Right atrium auricular region (tissue), 2 donors: ENCODE measurements around the gene PRKD1. TPM values are rescaled to one million over a fixed set of nuclear protein-coding genes. Genes with fewer than 3 reads are reported as not detected.

Experiments
- DNase-seq: peaks from one replicate; pipeline ENCODE4 v3.0.0-alpha.2; 2019; ENCODE audit warnings: low spot score
- H3K27ac ChIP-seq, 2 donors: fragments of 200-600 bp; sonication (generic); 1 replicate in 1 of 2; 2 replicates in 1 of 2; pipeline ENCODE4 v1.5.1; 2016 to 2019
- H3K27me3 ChIP-seq, 2 donors: fragments of 200-600 bp; sonication (generic); one replicate each; pipeline versions ENCODE4 v1.5.1 to v1.6.0; 2017 to 2019
- H3K36me3 ChIP-seq: fragments of 200-600 bp; sonication (generic); one replicate; pipeline ENCODE4 v1.5.1; 2016
- H3K4me1 ChIP-seq, 2 donors: fragments of 200-600 bp; sonication (generic); one replicate each; pipeline versions ENCODE4 v1.5.1 to v1.6.0; 2017 to 2019
- H3K4me3 ChIP-seq, 2 donors: fragments of 200-600 bp; sonication (generic); 1 replicate in 1 of 2; 2 replicates in 1 of 2; pipeline ENCODE4 v1.5.1; 2017 to 2019; ENCODE audit warnings: mild to moderate bottlenecking in 1 of 2, moderate library complexity in 1 of 2
- H3K9me3 ChIP-seq, 2 donors: fragments of 200-600 bp; sonication (generic); one replicate each; pipeline ENCODE4 v1.5.1; 2019
- total RNA-seq, 2 donors: library from RNA; depleted of rRNA; stranded (reverse); fragments of >200 nt; gene quantifications; one replicate each; pipeline ENCODE4 v1.1.0, GENCODE V29; 2016
- TF ChIP-seq, protein P1 (sequence below), 2 donors: fragments of 200-600 bp; sonication (generic); IDR thresholded peaks; one replicate each; pipeline ENCODE4 v1.5.1; 2019; ENCODE audit warnings: antibody characterized with exemption in 2 of 2

PRKD1 gene
- total RNA-seq, 2 donors from 2014 or later: 4.3 to 7.5 TPM

DNA sequence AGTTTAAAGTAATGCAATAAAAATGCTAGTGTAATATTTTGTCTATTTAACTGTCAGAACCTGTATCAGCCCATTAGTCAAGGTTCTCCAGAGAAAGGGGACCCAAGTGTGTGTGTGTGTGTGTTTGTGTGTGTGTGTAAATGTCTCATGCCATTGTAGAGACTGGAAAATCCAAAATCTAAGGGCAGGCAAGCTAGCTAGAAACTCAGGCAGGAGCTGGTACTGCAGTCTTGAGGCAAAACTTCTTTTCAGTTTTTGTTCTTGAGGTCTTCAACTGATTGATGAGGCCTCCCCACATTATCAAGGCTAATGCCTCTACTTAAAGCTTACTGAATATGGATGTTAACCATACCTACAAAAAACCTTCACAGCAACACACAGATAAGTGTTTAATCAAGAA lies 126.7 kb downstream of the PRKD1 start:
- Histone ChIP-seq H3K27me3 (no peaks in the 10 kb centered on the region), H3K9me3 (no peaks in the 10 kb centered on the region), H3K27ac (no peak overlapping the region), H3K4me3 (no peak overlapping the region), H3K4me1 (peaks cover 0 to 2% of the 10 kb centered on the region in 2 donors), H3K36me3 (no peaks in the 10 kb centered on the region)
- TF ChIP-seq, protein P1, sequence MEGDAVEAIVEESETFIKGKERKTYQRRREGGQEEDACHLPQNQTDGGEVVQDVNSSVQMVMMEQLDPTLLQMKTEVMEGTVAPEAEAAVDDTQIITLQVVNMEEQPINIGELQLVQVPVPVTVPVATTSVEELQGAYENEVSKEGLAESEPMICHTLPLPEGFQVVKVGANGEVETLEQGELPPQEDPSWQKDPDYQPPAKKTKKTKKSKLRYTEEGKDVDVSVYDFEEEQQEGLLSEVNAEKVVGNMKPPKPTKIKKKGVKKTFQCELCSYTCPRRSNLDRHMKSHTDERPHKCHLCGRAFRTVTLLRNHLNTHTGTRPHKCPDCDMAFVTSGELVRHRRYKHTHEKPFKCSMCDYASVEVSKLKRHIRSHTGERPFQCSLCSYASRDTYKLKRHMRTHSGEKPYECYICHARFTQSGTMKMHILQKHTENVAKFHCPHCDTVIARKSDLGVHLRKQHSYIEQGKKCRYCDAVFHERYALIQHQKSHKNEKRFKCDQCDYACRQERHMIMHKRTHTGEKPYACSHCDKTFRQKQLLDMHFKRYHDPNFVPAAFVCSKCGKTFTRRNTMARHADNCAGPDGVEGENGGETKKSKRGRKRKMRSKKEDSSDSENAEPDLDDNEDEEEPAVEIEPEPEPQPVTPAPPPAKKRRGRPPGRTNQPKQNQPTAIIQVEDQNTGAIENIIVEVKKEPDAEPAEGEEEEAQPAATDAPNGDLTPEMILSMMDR (IDR thresholded peaks at IDR 0.05): no peak
- no peak for DNase-seq

DNA sequence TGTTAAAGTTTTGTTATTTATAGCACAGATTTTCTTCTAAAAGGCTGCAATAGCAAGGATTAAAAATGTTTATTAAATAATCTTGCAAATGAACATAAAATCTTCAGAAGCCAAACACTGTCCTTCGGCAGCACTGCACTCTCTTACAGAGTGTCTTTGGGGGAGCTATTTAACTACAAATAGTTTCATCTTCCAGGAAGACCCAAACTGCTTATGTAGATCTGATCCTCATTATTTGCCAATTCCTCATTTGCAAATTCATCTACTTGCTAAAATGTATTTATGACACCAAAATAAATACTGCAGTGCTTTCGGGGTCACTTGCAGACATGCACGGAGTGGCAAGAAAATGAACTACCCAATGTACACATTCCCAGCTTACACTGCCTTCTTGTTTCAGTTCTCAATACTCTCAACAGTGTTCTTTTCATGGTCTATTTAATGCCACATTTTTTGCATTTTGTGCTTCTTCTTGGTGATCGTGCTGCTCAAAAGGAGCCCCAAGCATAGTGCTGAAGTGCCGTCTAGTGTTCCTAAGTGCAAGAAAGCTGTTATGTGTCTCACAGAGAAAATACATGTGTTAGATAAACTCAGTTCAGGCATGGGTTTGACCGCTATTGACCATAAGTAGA lies 128.1 kb downstream of the PRKD1 start:
- DNase-seq: no peak
- Histone ChIP-seq H3K4me1 (no peaks in the 10 kb centered on the region), H3K36me3 (no peaks in the 10 kb centered on the region), H3K27me3 (no peaks in the 10 kb centered on the region), H3K4me3 (no peak overlapping the region), H3K9me3 (no peaks in the 10 kb centered on the region), H3K27ac (no peak overlapping the region)
- TF ChIP-seq, protein P1 (IDR thresholded peaks at IDR 0.05): no peak

DNA sequence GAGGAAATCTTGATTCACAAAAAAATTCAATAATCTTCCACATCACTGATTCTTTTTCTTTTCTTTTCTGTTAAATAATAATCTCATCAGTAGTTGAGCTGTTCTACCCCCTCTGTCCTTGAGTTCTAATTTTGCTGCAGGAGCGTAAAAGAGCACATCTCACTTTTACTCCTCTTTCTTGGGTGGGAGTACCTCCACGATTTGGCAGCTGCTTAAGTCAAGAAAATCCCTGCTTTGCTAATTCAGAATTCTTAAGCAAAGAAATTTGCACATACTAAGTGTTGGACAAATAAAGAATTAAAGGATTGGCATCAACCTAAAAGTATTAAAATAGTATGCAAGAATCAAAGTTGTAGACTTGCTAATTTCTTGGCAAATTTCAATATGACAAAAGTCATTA lies 128.8 kb downstream of the PRKD1 start:
- Histone ChIP-seq H3K27ac (no peak overlapping the region), H3K4me1 (no peaks in the 10 kb centered on the region), H3K36me3 (no peaks in the 10 kb centered on the region), H3K27me3 (no peaks in the 10 kb centered on the region), H3K9me3 (no peaks in the 10 kb centered on the region), H3K4me3 (no peak overlapping the region)
- no peak for DNase-seq
- TF ChIP-seq, protein P1 (IDR thresholded peaks at IDR 0.05): no peak

DNA sequence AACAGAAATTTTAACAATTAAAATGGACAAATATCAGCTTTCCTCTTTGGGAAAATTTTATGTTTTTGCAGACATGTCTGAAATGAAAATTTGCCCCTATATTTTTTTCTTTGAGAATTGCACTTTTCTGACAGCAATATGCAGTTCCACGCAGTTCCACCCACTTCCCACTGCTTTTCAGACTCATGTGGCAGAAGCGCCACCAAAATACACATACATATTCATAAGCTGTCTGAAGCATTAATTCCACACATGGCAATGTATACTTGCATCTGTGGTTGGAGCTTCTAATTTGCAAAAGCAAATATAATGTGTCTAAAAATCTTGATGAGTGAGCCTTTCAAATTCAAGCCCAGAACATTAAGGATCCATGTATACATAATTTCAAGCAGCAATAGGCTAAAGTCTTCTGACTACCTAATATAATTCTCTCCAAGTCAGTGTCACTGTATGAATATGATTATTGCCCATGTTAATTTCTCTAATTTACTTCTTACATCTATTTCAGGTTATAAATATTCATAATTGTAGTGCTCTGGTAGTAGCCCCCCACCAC lies 129.5 kb downstream of the PRKD1 start:
- H3K9me3 ChIP-seq: no peaks in the 10 kb centered on the region
- H3K36me3 ChIP-seq: no peaks in the 10 kb centered on the region
- no peak overlapping the region for H3K4me3 ChIP-seq
- TF ChIP-seq, protein P1 (IDR thresholded peaks at IDR 0.05): no peak
- no peaks in the 10 kb centered on the region for H3K4me1 ChIP-seq
- DNase-seq: no peak
- H3K27ac ChIP-seq: no peak overlapping the region
- no peaks in the 10 kb centered on the region for H3K27me3 ChIP-seq

DNA sequence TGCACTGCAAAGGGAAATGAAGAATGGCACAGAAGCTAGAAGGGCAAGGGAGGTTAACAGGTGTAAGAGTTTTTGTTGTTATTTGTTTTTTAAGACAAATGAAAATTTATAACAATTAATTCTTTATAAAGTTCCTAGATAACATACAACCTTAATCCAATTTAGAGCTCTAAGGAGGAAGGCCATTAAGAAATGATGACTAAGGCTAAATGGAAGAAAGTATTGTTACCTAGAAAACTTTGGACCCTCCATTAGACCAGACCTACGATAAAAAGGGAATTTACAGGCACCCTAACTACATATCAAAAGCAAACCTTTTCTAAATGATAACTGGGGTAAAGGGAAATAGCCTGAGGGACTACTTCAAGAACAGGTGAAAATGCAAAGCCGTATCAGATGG lies 130.8 kb downstream of the PRKD1 start:
- Histone ChIP-seq H3K4me1 (no peaks in the 10 kb centered on the region), H3K27me3 (no peaks in the 10 kb centered on the region), H3K9me3 (no peaks in the 10 kb centered on the region), H3K27ac (no peak overlapping the region), H3K36me3 (no peaks in the 10 kb centered on the region), H3K4me3 (no peak overlapping the region)
- TF ChIP-seq, protein P1 (IDR thresholded peaks at IDR 0.05): no peak
- DNase-seq: no peak

DNA sequence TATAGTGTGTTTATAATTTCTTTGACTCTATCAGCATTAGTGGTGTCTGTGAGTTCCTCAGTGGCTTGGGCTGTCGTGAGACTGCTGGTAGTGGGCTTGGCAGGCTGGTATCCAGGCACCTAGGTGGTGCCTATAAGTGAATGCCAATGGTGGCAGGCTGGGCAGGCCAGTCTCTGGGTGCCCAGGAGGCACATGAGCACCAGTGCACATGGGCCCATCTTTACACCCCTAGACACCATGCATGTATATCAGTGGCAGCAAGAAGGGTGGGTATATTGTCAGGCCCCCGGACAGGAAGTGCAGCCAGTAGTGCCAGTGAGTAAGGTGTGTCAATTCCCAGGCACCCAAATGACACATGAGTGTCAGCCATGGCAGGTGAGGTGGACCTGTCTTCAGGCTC lies 138.2 kb downstream of the PRKD1 start:
- no peaks in the 10 kb centered on the region for H3K27me3 ChIP-seq
- no peak overlapping the region for H3K27ac ChIP-seq
- no peaks in the 10 kb centered on the region for H3K36me3 ChIP-seq
- H3K4me3 ChIP-seq: no peak overlapping the region
- DNase-seq: no peak
- TF ChIP-seq, protein P1 (IDR thresholded peaks at IDR 0.05): no peak
- H3K9me3 ChIP-seq: peaks cover 0 to 2% of the 10 kb centered on the region in 2 donors
- no peaks in the 10 kb centered on the region for H3K4me1 ChIP-seq
